ENCODE measurements around the gene TLX3. TPM values are rescaled to one million over a fixed set of nuclear protein-coding genes. Genes with fewer than 3 reads are reported as not detected.

The TLX3 gene
- total RNA-seq, 1 experiment from 2014 or later = not detected

DNA sequence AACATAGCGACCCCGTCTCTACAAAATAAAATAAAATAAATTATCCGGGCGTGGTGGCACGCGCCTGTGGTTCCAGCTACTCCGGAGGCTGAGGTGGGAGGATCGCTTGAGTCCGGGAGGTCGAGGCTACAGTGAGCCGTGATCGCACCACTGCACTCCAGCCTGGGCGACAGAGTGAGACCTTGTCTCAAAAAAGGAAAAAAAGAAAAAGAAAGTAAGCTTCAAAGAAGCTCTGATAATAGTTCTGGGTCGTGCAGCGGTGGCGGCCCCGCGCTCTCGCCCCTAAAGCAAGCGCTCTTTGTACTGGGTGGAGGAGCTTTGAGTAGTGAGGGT is 6.8 kb downstream of the TLX3 start:
- peaks cover 36% of the 10 kb centered on the region for H3K27me3 Mint-ChIP-seq (ENCODE audit: insufficient read depth, unreplicated experiment)
- H3K4me1 Mint-ChIP-seq (ENCODE audit: insufficient read depth, unreplicated experiment) = peaks cover 9% of the 10 kb centered on the region
- H3K4me3 Mint-ChIP-seq (ENCODE audit: unreplicated experiment) = no peak overlapping the region
- intact Hi-C loops (cut with micrococcal nuclease) = no loop called here
- no peak overlapping the region for H3K27ac Mint-ChIP-seq (ENCODE audit: low read depth, unreplicated experiment)
- ChIA-PET CTCF (interaction anchor here (0.5 to 0.6 kb wide), 3 partner anchors 29 to 371 kb away, joined by 3 read pairs; no protein-coding TSS in a partner anchor), POLR2A (no interaction called here)
- no peaks in the 10 kb centered on the region for H3K36me3 Mint-ChIP-seq (ENCODE audit: insufficient read depth, unreplicated experiment)
- no TSS peak for BruUV-seq (replicated peaks)
- TF ChIP-seq, protein P1, sequence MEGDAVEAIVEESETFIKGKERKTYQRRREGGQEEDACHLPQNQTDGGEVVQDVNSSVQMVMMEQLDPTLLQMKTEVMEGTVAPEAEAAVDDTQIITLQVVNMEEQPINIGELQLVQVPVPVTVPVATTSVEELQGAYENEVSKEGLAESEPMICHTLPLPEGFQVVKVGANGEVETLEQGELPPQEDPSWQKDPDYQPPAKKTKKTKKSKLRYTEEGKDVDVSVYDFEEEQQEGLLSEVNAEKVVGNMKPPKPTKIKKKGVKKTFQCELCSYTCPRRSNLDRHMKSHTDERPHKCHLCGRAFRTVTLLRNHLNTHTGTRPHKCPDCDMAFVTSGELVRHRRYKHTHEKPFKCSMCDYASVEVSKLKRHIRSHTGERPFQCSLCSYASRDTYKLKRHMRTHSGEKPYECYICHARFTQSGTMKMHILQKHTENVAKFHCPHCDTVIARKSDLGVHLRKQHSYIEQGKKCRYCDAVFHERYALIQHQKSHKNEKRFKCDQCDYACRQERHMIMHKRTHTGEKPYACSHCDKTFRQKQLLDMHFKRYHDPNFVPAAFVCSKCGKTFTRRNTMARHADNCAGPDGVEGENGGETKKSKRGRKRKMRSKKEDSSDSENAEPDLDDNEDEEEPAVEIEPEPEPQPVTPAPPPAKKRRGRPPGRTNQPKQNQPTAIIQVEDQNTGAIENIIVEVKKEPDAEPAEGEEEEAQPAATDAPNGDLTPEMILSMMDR (IDR thresholded peaks at IDR 0.05; ENCODE audit: unreplicated experiment) = no peak
- no peak for DNase-seq (ENCODE audit: unreplicated experiment)
- H3K9me3 Mint-ChIP-seq (ENCODE audit: unreplicated experiment) = peaks cover 11% of the 10 kb centered on the region

- CTCF ChIA-PET = interaction anchor here (0.5 to 1.1 kb wide), 5 partner anchors 25 to 371 kb away, joined by 3 to 4 read pairs (median 3); no protein-coding TSS in a partner anchor
- TF ChIP-seq, protein P1 (IDR thresholded peaks at IDR 0.05; ENCODE audit: unreplicated experiment) = no peak
- Mint-ChIP-seq H3K36me3 (ENCODE audit: insufficient read depth, unreplicated experiment) (no peaks in the 10 kb centered on the region), H3K4me3 (ENCODE audit: unreplicated experiment) (no peak overlapping the region), H3K4me1 (ENCODE audit: insufficient read depth, unreplicated experiment) (peaks cover 9% of the 10 kb centered on the region), H3K27me3 (ENCODE audit: insufficient read depth, unreplicated experiment) (peaks cover 42% of the 10 kb centered on the region), H3K9me3 (ENCODE audit: unreplicated experiment) (peaks cover 11% of the 10 kb centered on the region), H3K27ac (ENCODE audit: low read depth, unreplicated experiment) (no peak overlapping the region)
- intact Hi-C loops (cut with micrococcal nuclease) = no loop called here
- no TSS peak for BruUV-seq (replicated peaks)
- POLR2A ChIA-PET = no interaction called here
- no peak for DNase-seq (ENCODE audit: unreplicated experiment)
These were observed 7.4 kb downstream of the TLX3 start for GRCh38 chr5:171316258-171317121.

DNA sequence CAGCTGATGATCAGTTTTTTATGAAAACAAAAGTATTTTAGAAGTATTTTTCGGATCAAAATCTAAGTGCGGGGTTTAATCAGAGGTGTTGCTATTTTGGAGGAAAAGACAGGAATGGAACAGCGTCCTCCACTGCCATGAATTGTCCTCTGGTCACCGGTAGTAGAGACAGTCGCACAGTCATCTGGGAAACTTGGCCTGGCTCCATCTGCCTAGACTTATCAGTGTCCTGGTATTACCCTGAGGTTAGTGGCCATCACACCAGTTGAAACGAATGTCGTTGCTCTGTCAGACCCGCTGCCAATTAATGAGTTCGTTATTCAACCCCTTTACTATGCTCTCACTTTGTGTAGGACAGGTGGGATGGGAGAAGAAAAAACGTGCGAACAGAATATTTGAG is 8.2 kb downstream of the TLX3 start:
- intact Hi-C loops (cut with micrococcal nuclease) = no loop called here
- no TSS peak for BruUV-seq (replicated peaks)
- TF ChIP-seq, protein P1 (IDR thresholded peaks at IDR 0.05; ENCODE audit: unreplicated experiment) = no peak
- Mint-ChIP-seq H3K27ac (ENCODE audit: low read depth, unreplicated experiment) (no peak overlapping the region), H3K36me3 (ENCODE audit: insufficient read depth, unreplicated experiment) (no peaks in the 10 kb centered on the region), H3K27me3 (ENCODE audit: insufficient read depth, unreplicated experiment) (peaks cover 49% of the 10 kb centered on the region), H3K4me1 (ENCODE audit: insufficient read depth, unreplicated experiment) (peaks cover 9% of the 10 kb centered on the region), H3K9me3 (ENCODE audit: unreplicated experiment) (peaks cover 11% of the 10 kb centered on the region), H3K4me3 (ENCODE audit: unreplicated experiment) (no peak overlapping the region)
- ChIA-PET CTCF (interaction anchor here (1.1 kb wide), 1 partner anchor 24 kb away, joined by 4 read pairs; no protein-coding TSS in a partner anchor), POLR2A (no interaction called here)
- no peak for DNase-seq (ENCODE audit: unreplicated experiment)

- CTCF ChIA-PET = interaction anchor here (0.6 to 1.5 kb wide), 4 partner anchors 9 to 527 kb away, joined by 3 to 6 read pairs (median 3); partner anchors contain the start of gene TLX3
- H3K36me3 Mint-ChIP-seq (ENCODE audit: insufficient read depth, unreplicated experiment) = no peaks in the 10 kb centered on the region
- no peak for DNase-seq (ENCODE audit: unreplicated experiment)
- peaks cover 41% of the 10 kb centered on the region for H3K27me3 Mint-ChIP-seq (ENCODE audit: insufficient read depth, unreplicated experiment)
- intact Hi-C loops (cut with micrococcal nuclease) = no loop called here
- POLR2A ChIA-PET = no interaction called here
- no TSS peak for BruUV-seq (replicated peaks)
- TF ChIP-seq, protein P1 (IDR thresholded peaks at IDR 0.05; ENCODE audit: unreplicated experiment) = no peak
- no peak overlapping the region for H3K4me3 Mint-ChIP-seq (ENCODE audit: unreplicated experiment)
- H3K27ac Mint-ChIP-seq (ENCODE audit: low read depth, unreplicated experiment) = no peak overlapping the region
- peaks cover 4% of the 10 kb centered on the region for H3K4me1 Mint-ChIP-seq (ENCODE audit: insufficient read depth, unreplicated experiment)
- peaks cover 5% of the 10 kb centered on the region for H3K9me3 Mint-ChIP-seq (ENCODE audit: unreplicated experiment)
These were observed 9.0 kb downstream of the TLX3 start for GRCh38 chr5:171318026-171318425.
